ENCODE data around the gene PAX3.
"Not testable (repeated sequence)": the region's sequence is repeated elsewhere in the genome, so short reads cannot be mapped to it uniquely, and the experiment has no call there.

DNA sequence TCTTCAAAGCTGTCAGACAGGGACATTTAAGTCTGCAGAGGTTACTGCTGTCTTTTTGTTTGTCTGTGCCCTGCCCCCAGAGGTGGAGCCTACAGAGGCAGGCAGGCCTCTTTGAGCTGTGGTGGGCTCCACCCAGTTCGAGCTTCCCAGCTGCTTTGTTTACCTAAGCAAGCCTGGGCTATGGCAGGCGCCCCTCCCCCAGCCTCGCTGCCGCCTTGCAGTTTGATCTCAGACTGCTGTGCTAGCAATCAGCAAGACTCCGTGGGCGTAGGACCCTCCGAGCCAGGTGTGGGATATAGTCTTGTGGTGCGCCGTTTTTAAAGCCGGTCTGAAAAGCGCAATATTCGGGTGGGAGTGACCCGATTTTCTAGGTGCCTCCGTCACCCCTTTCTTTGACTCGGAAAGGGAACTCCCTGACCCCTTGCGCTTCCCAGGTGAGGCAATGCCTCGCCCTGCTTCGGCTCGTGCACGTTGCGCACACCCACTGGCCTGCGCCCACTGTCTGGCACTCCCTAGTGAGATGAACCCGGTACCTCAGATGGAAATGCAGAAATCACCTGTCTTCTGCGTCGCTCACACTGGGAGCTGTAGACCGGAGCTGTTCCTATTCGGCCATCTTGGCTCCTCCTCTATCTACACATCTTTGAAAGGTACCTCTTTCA lies 143.7 kb downstream of the PAX3 start:
- TF ChIP-seq POLR2A, CTCF (IDR thresholded peaks at IDR 0.05): not testable (repeated sequence)

Measured in prostate gland (tissue), 2 donors.